HG03575 (cell line): ENCODE measurements around the gene CYFIP1.
A peak's percentile ranks its signal among the peaks of the same experiment; 100 is the strongest.

Source experiments
- ATAC-seq: cut with Tn5 transposase; IDR thresholded peaks from one replicate; pipeline ENCODE4 v1.9.1; 2021; ENCODE audit not compliant: unreplicated experiment, insufficient number of reproducible peaks, low FRiP score; ENCODE audit errors: extremely low read depth

Gene CYFIP1

DNA sequence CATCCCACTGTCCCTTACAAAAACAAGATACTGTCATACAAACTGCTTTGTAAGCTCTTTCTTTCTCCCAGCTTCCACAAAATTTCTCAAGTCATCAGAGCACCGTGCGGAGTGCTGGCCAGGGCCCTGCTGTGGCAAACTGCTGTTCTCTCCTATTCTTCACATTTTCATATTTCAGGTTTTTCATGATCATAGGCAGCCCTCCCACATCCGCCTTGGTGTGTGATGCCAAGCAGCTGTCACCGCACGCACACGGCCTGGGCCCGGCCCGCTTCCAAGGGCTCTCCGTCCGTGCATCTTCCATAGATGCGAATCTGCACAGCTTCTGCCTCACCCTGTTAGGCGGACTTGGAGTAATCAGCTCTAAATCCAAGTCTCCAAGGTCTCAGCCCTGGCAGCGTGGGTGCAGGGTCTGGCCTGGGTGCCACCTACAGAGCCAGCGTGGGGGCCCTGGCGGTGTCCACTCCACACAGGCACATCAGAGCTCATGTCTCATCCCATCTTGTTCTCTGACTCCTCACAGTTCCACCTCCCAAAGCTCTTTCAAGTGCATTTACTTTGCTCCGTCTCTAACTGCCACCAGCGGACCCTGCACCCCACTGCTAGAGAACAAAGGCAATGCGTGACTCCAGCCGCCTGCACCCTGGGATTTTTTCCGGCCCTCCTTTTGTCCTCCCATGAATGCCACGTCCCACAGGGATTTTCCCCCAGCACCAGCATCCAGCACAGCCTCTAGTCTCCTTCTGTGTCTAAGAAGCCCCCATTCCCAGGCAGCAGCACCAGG lies 27.2 kb downstream of the CYFIP1 start:
- no peak for ATAC-seq

DNA sequence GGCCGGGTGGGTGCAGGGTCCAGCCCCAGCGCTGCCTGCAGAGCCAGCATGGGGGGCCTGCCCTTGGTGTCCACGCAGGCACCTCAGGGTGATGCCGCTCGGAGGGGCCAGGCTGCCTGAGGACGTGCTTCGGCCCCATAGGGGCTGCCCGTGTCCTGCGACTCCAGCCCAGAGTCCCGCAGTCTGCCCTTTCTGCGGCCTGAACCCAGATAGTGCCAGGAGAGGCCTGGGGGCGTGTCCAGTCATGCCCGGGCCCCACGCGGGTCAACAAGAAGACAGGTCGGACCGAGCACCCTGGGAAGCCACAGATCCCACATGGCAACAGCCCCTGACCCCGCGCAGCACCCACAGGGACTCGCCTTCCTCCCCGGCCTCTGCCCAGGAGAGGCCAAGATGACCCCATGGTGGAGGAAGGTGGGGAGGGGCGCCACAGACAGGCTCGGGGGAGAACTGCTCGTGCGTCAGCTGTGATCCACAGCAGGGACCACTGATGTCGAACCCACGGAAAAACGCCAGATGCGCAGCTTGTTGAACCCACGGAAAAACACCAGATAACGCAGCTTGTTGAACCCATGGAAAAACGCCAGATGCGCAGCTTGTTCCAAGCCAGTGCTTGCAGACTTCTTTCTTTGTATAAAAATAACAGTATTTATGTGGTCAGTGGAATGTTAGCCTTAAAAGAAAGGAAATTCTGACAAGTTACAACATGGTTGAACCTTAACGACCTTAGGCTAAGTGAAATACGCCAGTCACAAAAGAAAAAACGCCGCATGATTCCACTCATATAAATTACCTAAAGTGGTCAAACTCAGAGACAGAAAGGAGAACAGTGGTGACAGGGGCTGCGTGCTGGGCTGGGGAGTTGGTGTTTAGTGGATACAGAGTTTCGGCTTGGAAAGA lies 28.5 kb downstream of the CYFIP1 start:
- no peak for ATAC-seq

GRCh38 chr15:22951031-22951380 lies 29.2 kb downstream of the CYFIP1 start:
- no peak for ATAC-seq

DNA sequence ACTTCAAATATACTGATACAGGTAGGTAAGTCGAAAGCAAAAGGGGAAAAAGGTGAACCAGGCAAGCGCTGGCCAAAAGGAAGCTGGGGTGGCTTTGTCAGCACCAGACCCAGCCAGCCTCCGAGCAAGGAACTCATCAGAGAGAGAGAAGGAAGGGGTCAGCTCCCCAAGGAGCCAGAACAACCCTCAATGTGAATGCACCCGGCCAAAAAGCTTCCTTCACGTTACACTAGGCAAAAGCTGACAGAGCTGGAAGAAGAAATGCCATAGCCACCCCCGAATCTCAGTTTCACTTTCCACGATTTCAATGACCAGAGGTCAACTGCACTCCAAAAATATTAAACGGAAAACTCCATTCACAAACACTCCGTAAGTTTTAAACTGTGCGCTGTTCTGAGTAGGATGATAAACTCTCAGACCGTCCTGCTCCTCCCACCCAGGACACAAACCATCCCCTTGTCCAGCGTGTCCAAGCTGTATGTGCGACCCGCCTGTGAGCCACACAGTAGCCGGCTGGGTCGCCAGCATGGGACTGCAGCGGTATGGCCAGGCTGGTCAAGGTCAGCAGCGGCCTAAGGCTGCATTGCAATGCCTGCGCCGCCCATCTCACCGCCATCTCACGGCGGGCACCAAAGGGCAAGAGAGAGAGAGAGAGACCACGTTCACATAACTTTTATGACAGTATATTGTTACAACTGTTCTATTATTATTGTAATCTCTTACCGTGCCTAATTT lies 29.7 kb downstream of the CYFIP1 start:
- ATAC-seq, result no peak

DNA sequence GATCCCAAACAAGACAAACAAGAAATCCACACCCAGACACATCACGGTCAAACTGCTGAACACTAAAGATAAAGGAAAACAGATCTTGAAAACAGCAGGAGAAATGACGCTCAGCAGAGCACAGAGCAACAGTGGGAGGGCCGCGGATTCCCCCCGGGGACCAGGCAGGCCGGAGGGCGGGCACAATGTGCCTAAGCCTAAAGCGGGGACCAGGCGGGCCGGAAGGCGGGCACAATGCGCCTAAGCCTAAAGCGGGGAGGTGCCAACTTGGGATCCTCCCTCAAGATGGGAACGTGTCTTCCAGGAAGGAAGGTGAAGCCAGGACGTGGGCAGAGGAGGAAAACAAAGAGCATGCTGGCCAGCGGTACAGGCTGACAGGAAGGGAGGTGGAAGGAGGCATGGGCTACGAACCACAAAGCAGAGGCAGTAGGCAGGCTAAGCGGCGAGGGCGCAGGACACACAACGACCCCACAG lies 31.1 kb downstream of the CYFIP1 start:
- ATAC-seq, result no peak

DNA sequence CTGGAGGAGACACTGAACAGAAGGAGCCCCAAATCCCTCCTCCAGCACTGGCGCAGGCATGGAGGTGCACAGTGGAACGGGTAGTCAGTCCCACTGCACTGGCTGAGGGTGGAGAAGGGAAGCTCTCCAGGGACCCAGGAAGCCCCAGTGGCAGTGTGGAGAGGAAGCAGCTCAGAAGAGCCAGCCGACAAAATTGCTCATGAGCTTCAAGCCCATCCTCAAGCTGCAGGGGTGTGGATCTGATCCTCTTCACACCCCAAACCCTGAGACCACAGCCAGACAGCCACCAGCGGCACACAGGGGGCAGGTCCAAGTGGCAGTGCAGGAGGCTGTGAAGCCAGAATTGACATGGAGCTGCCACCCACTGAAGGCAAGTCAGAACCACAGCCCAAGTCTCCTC lies 32.1 kb downstream of the CYFIP1 start:
- ATAC-seq, result no peak

DNA sequence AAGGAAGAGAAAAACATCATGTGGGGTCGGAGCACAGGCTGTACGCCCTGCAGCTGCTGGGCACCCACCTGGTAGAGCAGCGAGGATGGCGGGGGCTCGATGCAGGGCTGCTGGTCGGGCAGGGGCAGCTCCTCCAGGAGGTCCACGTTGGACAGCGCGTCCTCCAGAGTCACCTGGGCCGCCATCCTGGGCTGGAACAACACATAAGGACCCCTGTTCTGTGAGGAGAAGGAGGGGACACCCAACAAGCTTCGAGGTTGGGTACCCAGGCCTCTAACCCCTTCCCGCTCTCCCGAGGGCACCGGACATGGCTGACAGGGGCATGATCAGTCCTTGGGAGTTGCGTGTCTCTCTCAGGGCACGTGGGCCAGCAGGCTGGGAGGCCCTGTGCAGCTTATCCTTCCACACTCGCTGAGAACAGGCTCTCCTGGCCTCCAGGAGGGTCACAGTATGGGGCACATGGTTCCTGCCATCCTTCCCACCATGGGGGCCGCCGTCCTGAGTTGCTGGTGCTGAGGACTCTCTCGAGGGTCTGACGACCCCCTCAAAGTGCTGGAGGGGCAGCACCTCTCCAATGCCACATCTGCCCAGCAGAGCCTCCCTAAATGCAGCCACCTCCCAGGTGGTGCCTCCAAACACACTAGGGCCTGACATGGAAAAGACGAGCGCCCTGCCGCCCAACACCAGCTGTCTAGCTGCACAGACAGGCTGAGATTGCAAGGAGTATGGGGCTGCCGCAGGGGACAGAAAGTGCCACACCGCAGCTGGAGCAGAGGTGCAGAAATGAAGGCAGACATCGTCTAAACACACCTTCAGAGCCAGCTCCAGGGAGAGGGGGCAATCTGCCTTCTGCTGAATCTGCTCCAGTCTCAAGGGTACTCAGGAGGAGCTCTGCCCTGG lies 32.8 kb downstream of the CYFIP1 start:
- ATAC-seq, result no peak

DNA sequence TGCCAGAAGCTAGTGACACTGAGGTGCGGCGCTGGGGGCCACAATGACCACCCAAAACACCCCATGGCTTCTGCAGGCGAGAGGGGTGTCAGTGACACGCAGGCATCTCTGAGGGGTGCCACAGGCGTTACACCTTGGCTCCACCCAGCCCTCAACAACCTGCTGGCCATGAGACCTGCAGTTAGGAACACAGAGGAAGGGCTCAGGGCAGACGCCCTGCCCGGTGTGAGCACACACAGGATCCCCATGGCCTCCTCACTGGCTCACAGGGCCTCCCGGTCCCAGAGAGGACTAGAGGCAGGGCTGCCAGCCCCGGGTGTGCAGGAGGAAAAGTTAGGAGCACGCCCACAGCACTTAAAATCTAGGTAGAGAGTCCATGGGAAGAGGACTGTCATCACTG lies 35.1 kb downstream of the CYFIP1 start:
- no peak for ATAC-seq

DNA sequence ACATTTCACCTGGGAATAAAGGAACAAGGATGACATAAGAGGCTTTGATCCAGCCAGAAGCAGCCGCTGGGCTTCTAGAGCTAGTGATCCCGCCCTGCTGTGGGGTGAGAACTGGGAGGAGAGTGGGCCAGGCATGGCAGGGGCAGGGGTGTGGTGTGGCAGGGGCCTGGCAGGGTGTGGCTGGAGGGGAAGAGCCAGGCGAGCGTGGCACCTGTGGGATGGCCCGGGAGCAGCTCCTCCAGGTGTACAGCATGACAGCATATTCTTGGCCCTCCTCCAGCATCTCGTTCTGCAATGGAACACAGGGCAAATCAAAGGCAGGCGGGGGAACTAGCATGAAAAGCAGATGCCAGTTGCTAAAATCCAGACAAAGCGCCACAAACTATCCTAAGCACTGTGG lies 35.5 kb downstream of the CYFIP1 start:
- no peak for ATAC-seq

- ATAC-seq, result no peak
Observed at GRCh38 chr15:22942877-22943276, 37.3 kb downstream of the CYFIP1 start.

GRCh38 chr15:22942306-22942855 lies 37.8 kb downstream of the CYFIP1 start:
- ATAC-seq, result no peak

DNA sequence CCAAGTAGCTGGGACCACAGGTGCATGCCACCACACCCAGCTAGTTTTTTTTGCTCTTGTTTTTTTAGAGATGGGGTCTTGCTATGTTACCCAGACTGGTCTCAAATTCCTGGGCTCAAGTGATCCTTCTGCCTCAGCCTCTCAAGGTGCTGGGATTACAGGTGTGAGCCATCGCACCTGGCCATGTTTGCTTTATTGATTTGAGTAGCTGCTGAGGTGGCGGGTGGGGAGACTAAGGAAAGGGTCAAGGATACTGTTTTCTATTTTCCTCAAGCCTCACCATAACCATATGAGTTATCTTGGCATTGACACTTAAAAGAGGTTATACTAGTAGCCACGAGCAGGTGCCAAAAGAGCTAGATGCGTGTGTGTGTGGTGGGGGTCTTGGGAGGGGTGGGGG lies 39.0 kb downstream of the CYFIP1 start:
- ATAC-seq, result no peak

GRCh38 chr15:22939652-22940061 lies 40.5 kb downstream of the CYFIP1 start:
- ATAC-seq, result no peak

GRCh38 chr15:22939051-22939450 lies 41.1 kb downstream of the CYFIP1 start:
- ATAC-seq, result no peak

DNA sequence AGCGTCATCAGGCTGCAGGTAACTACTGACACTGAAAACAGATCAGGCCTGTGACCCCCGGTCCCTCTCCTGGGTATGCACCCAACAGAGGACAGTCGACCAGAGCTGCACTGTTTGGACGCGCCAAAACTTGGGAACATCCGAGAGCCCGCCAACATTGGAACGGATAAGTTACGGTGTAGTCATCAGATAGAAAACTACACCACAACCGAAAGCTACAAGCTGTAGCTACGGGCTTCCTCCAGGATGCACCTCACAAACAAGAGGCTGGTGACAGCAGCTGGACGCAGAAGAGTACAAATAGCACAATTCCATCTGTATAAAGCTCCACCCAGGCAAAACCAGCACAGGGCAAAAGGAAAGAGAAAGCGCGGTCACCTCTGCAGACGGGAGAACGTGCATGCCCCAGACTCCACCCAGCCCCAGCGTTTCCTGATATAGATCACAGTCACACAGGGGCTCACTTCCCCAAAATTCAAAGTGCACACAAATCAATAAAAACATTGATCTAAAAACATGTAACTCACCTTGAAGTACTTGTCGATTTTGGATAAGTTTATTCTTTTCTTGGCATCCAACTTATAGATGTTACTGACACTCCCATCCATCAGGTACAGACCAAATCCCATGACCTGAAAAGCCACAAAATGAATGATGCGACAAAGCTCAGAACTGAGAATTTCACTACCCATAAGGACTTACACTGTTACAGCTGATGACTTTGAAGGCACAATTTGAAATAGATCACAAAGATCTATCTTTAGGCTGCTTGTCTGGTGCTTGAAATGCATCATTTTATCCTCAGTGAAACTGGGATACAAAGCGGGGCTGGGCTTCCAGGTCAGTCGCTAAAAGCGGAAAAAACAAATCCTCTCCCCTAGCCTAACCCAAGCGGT lies 43.3 kb downstream of the CYFIP1 start:
- ATAC-seq, result peak; percentile 50

DNA sequence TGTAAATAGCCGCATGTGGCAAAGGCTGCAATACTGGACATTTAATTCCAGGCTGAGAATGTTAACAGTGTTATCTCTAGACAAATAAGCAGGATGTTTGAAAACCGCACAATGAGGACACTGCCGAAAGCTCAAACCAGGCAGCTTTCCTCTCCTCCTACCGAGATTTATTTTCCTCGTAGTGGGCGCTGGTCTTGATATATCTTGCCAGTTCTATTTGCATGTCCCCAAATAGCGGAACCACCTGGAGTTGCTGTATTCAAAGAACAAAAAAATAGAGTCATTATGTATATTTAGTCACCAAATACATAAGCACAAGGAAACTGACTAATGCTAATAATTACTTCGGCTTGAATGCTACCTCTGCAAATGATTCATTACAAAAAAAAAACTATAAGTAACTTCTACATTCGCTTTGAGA lies 46.5 kb downstream of the CYFIP1 start:
- ATAC-seq, result no peak

- no peak for ATAC-seq
Observed at GRCh38 chr15:22931784-22932536, 48.2 kb downstream of the CYFIP1 start.
